PC-3 (cell line): ENCODE data around the gene CCDC197. TPM values are rescaled to one million over a fixed set of nuclear protein-coding genes. Genes with fewer than 3 reads are reported as not detected.

Source experiments
- ATAC-seq: fragments of 200-7000 bp; cut with Tn5 transposase; 2 replicates; pipeline ENCODE4 v1.9.1; 2020; ENCODE audit warnings: mild to moderate bottlenecking, moderate library complexity
- BruUV-seq: library from RNA; stranded (reverse); fragments of 400-500 nt; replicated peaks from 2 replicates; lab custom pipeline; 2021; lab: Mats Ljungman, UMichigan
- CTCF ChIA-PET: fragments of 300-600 bp; sonication (Branson Sonifier 250); formaldehyde crosslinking; loops from one replicate; lab custom pipeline; 2022; ENCODE audit warnings: antibody characterized with exemption; lab: Charles Lee
- POLR2A ChIA-PET: fragments of 300-600 bp; sonication (Branson Sonifier 250); formaldehyde crosslinking; loops from one replicate; lab custom pipeline; 2022; ENCODE audit warnings: antibody characterized with exemption; ENCODE audit not compliant: unreplicated experiment; lab: Charles Lee
- DNase-seq: peaks from one replicate; pipeline ENCODE4 v3.0.0-alpha.2; 2015
- H2AFZ ChIP-seq: fragments of 300-600 bp; sonication (generic); 2 replicates; pipeline ENCODE4 v1.6.0; 2016; ENCODE audit warnings: antibody characterized with exemption, low read length
- H3F3A ChIP-seq: fragments of 300-600 bp; sonication (generic); one replicate; pipeline ENCODE4 v1.6.0; 2017; ENCODE audit warnings: antibody characterized with exemption, low read length, control low read depth, mild to moderate bottlenecking; ENCODE audit not compliant: unreplicated experiment
- H3K27ac ChIP-seq: fragments of 300-600 bp; sonication (generic); 2 replicates; pipeline ENCODE4 v1.5.1; 2016; ENCODE audit warnings: mild to moderate bottlenecking, low read length
- H3K27me3 ChIP-seq: fragments of 300-600 bp; sonication (generic); 2 replicates; pipeline ENCODE4 v1.6.1; 2016; ENCODE audit warnings: low read length, mixed read lengths
- H3K36me3 ChIP-seq: fragments of 300-600 bp; sonication (generic); 2 replicates; pipeline ENCODE4 v1.6.1; 2016; ENCODE audit warnings: low read depth, mixed run types, low read length, mixed read lengths
- H3K4me1 ChIP-seq: fragments of 300-600 bp; sonication (generic); 2 replicates; pipeline ENCODE4 v1.5.1; 2016; ENCODE audit warnings: low read length; ENCODE audit not compliant: insufficient read depth
- H3K4me2 ChIP-seq: fragments of 300-600 bp; sonication (generic); 2 replicates; pipeline ENCODE4 v1.6.0; 2016; ENCODE audit warnings: low read length
- H3K4me3 ChIP-seq: fragments of 300-600 bp; sonication (generic); 2 replicates; pipeline ENCODE4 v1.5.1; 2016; ENCODE audit warnings: mild to moderate bottlenecking, low read length, mixed read lengths
- H3K79me2 ChIP-seq: fragments of 300-600 bp; sonication (generic); 2 replicates; pipeline ENCODE4 v1.6.1; 2017; ENCODE audit warnings: low read length, mixed read lengths
- H3K9ac ChIP-seq: fragments of 300-600 bp; sonication (generic); 2 replicates; pipeline ENCODE4 v1.6.0; 2016; ENCODE audit warnings: mild to moderate bottlenecking, low read length
- H3K9me2 ChIP-seq: fragments of 300-600 bp; sonication (generic); replicated peaks from 2 replicates; pipeline ENCODE4 v1.6.1; 2016; ENCODE audit warnings: mixed run types, low read length, mixed read lengths
- H3K9me3 ChIP-seq: fragments of 300-600 bp; sonication (generic); 2 replicates; pipeline ENCODE4 v1.6.1; 2016; ENCODE audit warnings: low read length, mixed read lengths
- H4K20me1 ChIP-seq: fragments of 300-600 bp; sonication (generic); 2 replicates; pipeline ENCODE4 v1.6.1; 2016; ENCODE audit warnings: low read length, mixed read lengths
- CTCF ChIP-seq: fragments of 300-600 bp; sonication (generic); conservative IDR thresholded peaks from 2 replicates; pipeline ENCODE4 v1.5.1; 2017; ENCODE audit warnings: antibody characterized with exemption, low read depth, mild to moderate bottlenecking, low read length
- EZH2 ChIP-seq: fragments of 300-600 bp; sonication (generic); IDR thresholded peaks from one replicate; pipeline ENCODE4 v1.6.1; 2017; ENCODE audit warnings: antibody characterized with exemption, mild to moderate bottlenecking, low read length; ENCODE audit not compliant: unreplicated experiment
- EZH2phosphoT487 ChIP-seq: fragments of 300-600 bp; sonication (generic); IDR thresholded peaks from 2 replicates; pipeline ENCODE4 v1.6.1; 2018; ENCODE audit warnings: mild to moderate bottlenecking, antibody characterized with exemption, low read length, borderline replicate concordance
- intact Hi-C: fragments of 100-400 bp; cut with micrococcal nuclease; formaldehyde crosslinking; loops from 2 replicates; pipeline ENCODE4 v1.9.0; 2023
- total RNA-seq: library from RNA; depleted of rRNA; stranded (reverse); fragments of >200 nt; gene quantifications from 2 replicates; pipeline ENCODE4 v1.2.3, GENCODE V29; 2014

CCDC197 gene
- total RNA-seq, 1 experiment from 2014 or later = not detected

- Histone ChIP-seq H2AFZ (no peak overlapping the region), H3K4me1 (peaks cover 16% of the 10 kb centered on the region; the same call in 1 of the 2 replicates), H3F3A (no peaks in the 10 kb centered on the region), H3K36me3 (no peaks in the 10 kb centered on the region), H3K79me2 (no peaks in the 10 kb centered on the region), H3K9ac (no peak overlapping the region), H3K9me2 (no peaks in the 10 kb centered on the region), H4K20me1 (no peaks in the 10 kb centered on the region), H3K27me3 (no peaks in the 10 kb centered on the region), H3K4me3 (no peak overlapping the region), H3K27ac (no peak overlapping the region), H3K4me2 (no peak overlapping the region), H3K9me3 (no peaks in the 10 kb centered on the region)
- intact Hi-C loops = no loop called here
- DNase-seq (no peak), ATAC-seq (no peak)
- TF ChIP-seq CTCF (no peak), EZH2phosphoT487 (no peak), EZH2 (no peak)
- ChIA-PET POLR2A (no interaction called here), CTCF (no interaction called here)
- no TSS peak for BruUV-seq
Measured at GRCh38 chr14:93997916-93998870, 1.1 kb downstream of the CCDC197 start.

- Histone ChIP-seq H3K79me2 (no peaks in the 10 kb centered on the region), H3K9me3 (no peaks in the 10 kb centered on the region), H3F3A (no peaks in the 10 kb centered on the region), H3K9ac (no peak overlapping the region), H4K20me1 (no peaks in the 10 kb centered on the region), H2AFZ (no peak overlapping the region), H3K4me1 (peaks cover 16% of the 10 kb centered on the region; the same call in 1 of the 2 replicates), H3K27me3 (no peaks in the 10 kb centered on the region), H3K4me2 (no peak overlapping the region), H3K9me2 (no peaks in the 10 kb centered on the region), H3K36me3 (no peaks in the 10 kb centered on the region), H3K4me3 (no peak overlapping the region), H3K27ac (no peak overlapping the region)
- DNase-seq = no peak
- BruUV-seq = no TSS peak
- ATAC-seq = no peak
- TF ChIP-seq CTCF (no peak), EZH2phosphoT487 (no peak), EZH2 (no peak)
- intact Hi-C loops = no loop called here
- ChIA-PET CTCF (interaction anchor here (0.7 kb wide), 1 partner anchor 1341 kb away, joined by 3 read pairs; no protein-coding TSS in a partner anchor), POLR2A (no interaction called here)
Measured at GRCh38 chr14:93998871-93999403, 1.8 kb downstream of the CCDC197 start.
